ENCODE data around the gene SCAMP3. TPM values are rescaled to one million over a fixed set of nuclear protein-coding genes. Genes with fewer than 3 reads are reported as not detected.

Gene SCAMP3
- total RNA-seq, 2 donors from 2014 or later, result 77.2 to 77.7 TPM

- H3K9me3 ChIP-seq, result no peaks in the 10 kb centered on the region
- no peak for DNase-seq (ENCODE audit: low spot score)
- no peak overlapping the region for H3K27ac ChIP-seq
- H3K27me3 ChIP-seq, result no peaks in the 10 kb centered on the region
- peaks cover 0 to 36% of the 10 kb centered on the region in 2 donors for H3K4me1 ChIP-seq
- peaks cover 10% of the 10 kb centered on the region for H3K36me3 ChIP-seq
- no peak overlapping the region for H3K4me3 ChIP-seq
- no peak for TF ChIP-seq CTCF (IDR thresholded peaks at IDR 0.05)
Observed at GRCh38 chr1:155210314-155211104, 51.7 kb downstream of the SCAMP3 start.

DNA sequence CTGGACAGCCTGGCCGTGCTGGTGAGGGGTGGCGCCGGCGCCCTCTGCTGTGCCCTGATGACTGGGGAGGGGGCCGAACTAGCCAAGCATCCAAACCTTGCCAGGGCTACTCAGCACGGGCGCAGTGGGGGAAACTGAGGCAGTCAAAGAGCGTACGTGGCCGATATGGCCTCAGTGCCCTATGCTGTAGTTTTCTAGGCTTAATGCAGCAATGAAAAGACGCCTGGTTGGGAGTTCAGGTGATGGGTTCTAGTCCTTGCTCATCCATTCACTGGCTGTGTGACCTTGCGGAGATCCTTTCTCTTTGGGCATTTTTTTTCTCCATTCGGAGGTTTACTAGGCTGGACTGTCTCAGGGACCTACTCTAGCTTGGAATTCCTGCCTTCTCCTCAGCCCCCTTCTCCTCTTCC is 52.8 kb downstream of the SCAMP3 start:
- Histone ChIP-seq H3K9me3 (no peaks in the 10 kb centered on the region), H3K27me3 (no peaks in the 10 kb centered on the region), H3K27ac (peak overlapping the region; percentile 99 to 100), H3K36me3 (peaks cover 10% of the 10 kb centered on the region), H3K4me3 (peak overlapping the region; percentile 79), H3K4me1 (peaks cover 0 to 36% of the 10 kb centered on the region in 2 donors)
- no peak for TF ChIP-seq CTCF (IDR thresholded peaks at IDR 0.05)
- no peak for DNase-seq (ENCODE audit: low spot score)

GRCh38 chr1:155208541-155209311 is 53.4 kb downstream of the SCAMP3 start, which contains the start of gene MTX1:
Gene MTX1, plus strand, starts transcription at chr1:155208695. Its CDS starts 110 bp downstream, at chr1:155208805.
- H3K36me3 ChIP-seq, result peaks cover 10% of the 10 kb centered on the region
- H3K9me3 ChIP-seq, result no peaks in the 10 kb centered on the region
- peak within 1 kb of the TSS; percentile 99 to 100 for H3K27ac ChIP-seq
- H3K4me3 ChIP-seq, result peak within 1 kb of the TSS; percentile 79
- TF ChIP-seq CTCF (IDR thresholded peaks at IDR 0.05), result peak in 1 of 2 donors; percentile 18
- peaks cover 0 to 36% of the 10 kb centered on the region in 2 donors for H3K4me1 ChIP-seq
- peak; percentile 96 for DNase-seq (ENCODE audit: low spot score)
- H3K27me3 ChIP-seq, result no peaks in the 10 kb centered on the region

- H3K36me3 ChIP-seq, result peaks cover 10% of the 10 kb centered on the region
- TF ChIP-seq CTCF (IDR thresholded peaks at IDR 0.05), result no peak
- H3K27ac ChIP-seq, result peak within 1 kb of the TSS; percentile 99 to 100
- no peaks in the 10 kb centered on the region for H3K27me3 ChIP-seq
- no peaks in the 10 kb centered on the region for H3K9me3 ChIP-seq
- peak within 1 kb of the TSS; percentile 79 for H3K4me3 ChIP-seq
- H3K4me1 ChIP-seq, result peaks cover 0 to 36% of the 10 kb centered on the region in 2 donors
- no peak for DNase-seq (ENCODE audit: low spot score)
Observed at GRCh38 chr1:155207806-155208540, 54.2 kb downstream of the SCAMP3 start, which contains the start of gene THBS3. Gene THBS3, minus strand, starts transcription at chr1:155207897. Its CDS starts 21 bp downstream, at chr1:155207876.
